SK-N-SH treated with all-trans-retinoic acid at 6 μM for 48 hours (cell line): ENCODE measurements around the gene GRIN2D.

Source experiments
- ATAC-seq: fragments of 200-7000 bp; cut with Tn5 transposase; 3 replicates; pipeline ENCODE4 v1.9.1; 2020; ENCODE audit warnings: mild to moderate bottlenecking, moderate library complexity
- ARNTL ChIP-seq: fragments of 450-650 bp; formaldehyde crosslinking; IDR thresholded peaks from 2 replicates; pipeline ENCODE4 v1.5.0; 2020; ENCODE audit warnings: low read depth, mild to moderate bottlenecking, moderate library complexity, borderline replicate concordance
- BACH2 ChIP-seq: fragments of 250-450 bp; sonication (Bioruptor Pico); IDR thresholded peaks from 2 replicates; pipeline ENCODE4 v1.9.0; 2021; ENCODE audit warnings: mild to moderate bottlenecking, borderline replicate concordance
- CSDC2 ChIP-seq: fragments of 250-450 bp; sonication (Bioruptor Pico); IDR thresholded peaks from 2 replicates; pipeline ENCODE4 v1.5.0; 2020; ENCODE audit warnings: mild to moderate bottlenecking, moderate library complexity
- GLIS3 ChIP-seq: fragments of 250-450 bp; sonication (Bioruptor Pico); IDR thresholded peaks from 2 replicates; pipeline ENCODE4 v1.5.0; 2020; ENCODE audit warnings: mild to moderate bottlenecking, moderate library complexity
- ISL1 ChIP-seq: fragments of 250-450 bp; sonication (Bioruptor Pico); IDR thresholded peaks from 2 replicates; pipeline ENCODE4 v2.1.2; 2022; ENCODE audit warnings: mild to moderate bottlenecking, moderate library complexity
- OSR1 ChIP-seq: fragments of 250-450 bp; sonication (Bioruptor Pico); IDR thresholded peaks from 2 replicates; pipeline ENCODE4 v1.8.0; 2022; ENCODE audit warnings: moderate library complexity, mild to moderate bottlenecking, inconsistent platforms
- PPARA ChIP-seq: fragments of 250-450 bp; sonication (Bioruptor Pico); IDR thresholded peaks from 2 replicates; pipeline ENCODE4 v1.5.0; 2020; ENCODE audit warnings: mild to moderate bottlenecking, borderline replicate concordance
- RARB ChIP-seq: fragments of 250-450 bp; sonication (Bioruptor Pico); IDR thresholded peaks from 2 replicates; pipeline ENCODE4 v1.8.0; 2021; ENCODE audit warnings: mild to moderate bottlenecking, moderate library complexity
- SNAI2 ChIP-seq: fragments of 250-450 bp; sonication (Bioruptor Pico); IDR thresholded peaks from 2 replicates; pipeline ENCODE4 v1.5.0; 2020; ENCODE audit warnings: mild to moderate bottlenecking, moderate library complexity
- TOX ChIP-seq: fragments of 250-450 bp; sonication (Bioruptor Pico); IDR thresholded peaks from 2 replicates; pipeline ENCODE4 v1.8.0; 2021; ENCODE audit warnings: mild to moderate bottlenecking, moderate library complexity, borderline replicate concordance
- ZC3H10 ChIP-seq: fragments of 250-450 bp; sonication (Bioruptor Pico); IDR thresholded peaks from 2 replicates; pipeline ENCODE4 v1.5.1; 2021; ENCODE audit warnings: mild to moderate bottlenecking, moderate library complexity
- ZFP3 ChIP-seq: fragments of 250-450 bp; sonication (Bioruptor Pico); IDR thresholded peaks from 2 replicates; pipeline ENCODE4 v1.5.0; 2020; ENCODE audit warnings: mild to moderate bottlenecking, moderate library complexity
- ZFP30 ChIP-seq: fragments of 450-650 bp; formaldehyde crosslinking; IDR thresholded peaks from 2 replicates; pipeline ENCODE4 v1.5.0; 2022; ENCODE audit warnings: mild to moderate bottlenecking, moderate library complexity
- ZNF565 ChIP-seq: fragments of 450-650 bp; formaldehyde crosslinking; conservative IDR thresholded peaks from 2 replicates; pipeline ENCODE4 v1.5.0; 2020; ENCODE audit warnings: low read depth, mild to moderate bottlenecking, moderate library complexity
- ZNF70 ChIP-seq: fragments of 450-650 bp; formaldehyde crosslinking; IDR thresholded peaks from 2 replicates; pipeline ENCODE4 v1.5.0; 2020; ENCODE audit warnings: mild to moderate bottlenecking, moderate library complexity
- TF ChIP-seq, protein P1 (sequence below): fragments of 250-450 bp; sonication (Bioruptor Pico); IDR thresholded peaks from 2 replicates; pipeline ENCODE4 v1.8.0; 2021; ENCODE audit warnings: low read depth, mild to moderate bottlenecking, moderate library complexity, borderline replicate concordance
- TF ChIP-seq, protein P2 (sequence below): fragments of 250-450 bp; sonication (Bioruptor Pico); IDR thresholded peaks from 2 replicates; pipeline ENCODE4 v1.5.1; 2020; ENCODE audit warnings: low read depth, mild to moderate bottlenecking, moderate library complexity
- TF ChIP-seq, protein P3 (sequence below): fragments of 250-450 bp; sonication (Bioruptor Pico); IDR thresholded peaks from 2 replicates; pipeline ENCODE4 v1.8.0; 2020; ENCODE audit warnings: mild to moderate bottlenecking, moderate library complexity, borderline replicate concordance
- TF ChIP-seq, protein P4 (sequence below): fragments of 250-450 bp; sonication (Bioruptor Pico); IDR thresholded peaks from 2 replicates; pipeline ENCODE4 v1.5.0; 2020; ENCODE audit warnings: mild to moderate bottlenecking, moderate library complexity

Gene GRIN2D

DNA sequence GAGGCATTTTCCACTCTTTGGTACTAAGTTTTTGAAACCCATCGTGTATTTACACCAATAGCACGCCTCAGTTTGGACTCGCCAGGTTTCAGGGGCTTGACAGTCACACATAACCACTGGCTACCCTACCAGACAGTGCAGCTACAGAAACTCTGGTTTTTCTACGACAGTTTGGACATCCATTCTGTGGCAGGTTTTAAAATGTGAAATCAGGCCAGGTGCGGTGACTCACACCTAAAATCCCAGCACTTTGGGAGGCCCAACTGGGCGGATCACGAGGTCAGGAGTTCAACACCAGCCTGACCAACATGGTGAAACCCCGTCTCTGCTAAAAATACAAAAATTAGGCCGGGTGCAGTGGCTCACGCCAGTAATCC is 15.3 kb upstream of the GRIN2D start:
- ATAC-seq = no peak
- TF ChIP-seq ZC3H10 = no peak
- no peak for TF ChIP-seq TOX (CRISPR knock-in tag)
- TF ChIP-seq, protein P1, sequence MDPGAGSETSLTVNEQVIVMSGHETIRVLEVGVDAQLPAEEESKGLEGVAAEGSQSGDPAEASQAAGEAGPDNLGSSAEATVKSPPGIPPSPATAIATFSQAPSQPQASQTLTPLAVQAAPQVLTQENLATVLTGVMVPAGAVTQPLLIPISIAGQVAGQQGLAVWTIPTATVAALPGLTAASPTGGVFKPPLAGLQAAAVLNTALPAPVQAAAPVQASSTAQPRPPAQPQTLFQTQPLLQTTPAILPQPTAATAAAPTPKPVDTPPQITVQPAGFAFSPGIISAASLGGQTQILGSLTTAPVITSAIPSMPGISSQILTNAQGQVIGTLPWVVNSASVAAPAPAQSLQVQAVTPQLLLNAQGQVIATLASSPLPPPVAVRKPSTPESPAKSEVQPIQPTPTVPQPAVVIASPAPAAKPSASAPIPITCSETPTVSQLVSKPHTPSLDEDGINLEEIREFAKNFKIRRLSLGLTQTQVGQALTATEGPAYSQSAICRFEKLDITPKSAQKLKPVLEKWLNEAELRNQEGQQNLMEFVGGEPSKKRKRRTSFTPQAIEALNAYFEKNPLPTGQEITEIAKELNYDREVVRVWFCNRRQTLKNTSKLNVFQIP (CRISPR knock-in tag) = no peak
- TF ChIP-seq BACH2 (CRISPR knock-in tag) = no peak
- TF ChIP-seq CSDC2 (CRISPR knock-in tag) = no peak
- no peak for TF ChIP-seq ZFP30
- no peak for TF ChIP-seq ZNF565
- no peak for TF ChIP-seq ISL1 (CRISPR knock-in tag)
- TF ChIP-seq SNAI2 (CRISPR knock-in tag) = no peak
- TF ChIP-seq, protein P2, sequence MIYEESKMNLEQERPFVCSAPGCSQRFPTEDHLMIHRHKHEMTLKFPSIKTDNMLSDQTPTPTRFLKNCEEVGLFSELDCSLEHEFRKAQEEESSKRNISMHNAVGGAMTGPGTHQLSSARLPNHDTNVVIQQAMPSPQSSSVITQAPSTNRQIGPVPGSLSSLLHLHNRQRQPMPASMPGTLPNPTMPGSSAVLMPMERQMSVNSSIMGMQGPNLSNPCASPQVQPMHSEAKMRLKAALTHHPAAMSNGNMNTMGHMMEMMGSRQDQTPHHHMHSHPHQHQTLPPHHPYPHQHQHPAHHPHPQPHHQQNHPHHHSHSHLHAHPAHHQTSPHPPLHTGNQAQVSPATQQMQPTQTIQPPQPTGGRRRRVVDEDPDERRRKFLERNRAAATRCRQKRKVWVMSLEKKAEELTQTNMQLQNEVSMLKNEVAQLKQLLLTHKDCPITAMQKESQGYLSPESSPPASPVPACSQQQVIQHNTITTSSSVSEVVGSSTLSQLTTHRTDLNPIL (CRISPR knock-in tag) = no peak
- TF ChIP-seq GLIS3 = no peak
- no peak for TF ChIP-seq ARNTL
- no peak for TF ChIP-seq PPARA (CRISPR knock-in tag)
- TF ChIP-seq, protein P3, sequence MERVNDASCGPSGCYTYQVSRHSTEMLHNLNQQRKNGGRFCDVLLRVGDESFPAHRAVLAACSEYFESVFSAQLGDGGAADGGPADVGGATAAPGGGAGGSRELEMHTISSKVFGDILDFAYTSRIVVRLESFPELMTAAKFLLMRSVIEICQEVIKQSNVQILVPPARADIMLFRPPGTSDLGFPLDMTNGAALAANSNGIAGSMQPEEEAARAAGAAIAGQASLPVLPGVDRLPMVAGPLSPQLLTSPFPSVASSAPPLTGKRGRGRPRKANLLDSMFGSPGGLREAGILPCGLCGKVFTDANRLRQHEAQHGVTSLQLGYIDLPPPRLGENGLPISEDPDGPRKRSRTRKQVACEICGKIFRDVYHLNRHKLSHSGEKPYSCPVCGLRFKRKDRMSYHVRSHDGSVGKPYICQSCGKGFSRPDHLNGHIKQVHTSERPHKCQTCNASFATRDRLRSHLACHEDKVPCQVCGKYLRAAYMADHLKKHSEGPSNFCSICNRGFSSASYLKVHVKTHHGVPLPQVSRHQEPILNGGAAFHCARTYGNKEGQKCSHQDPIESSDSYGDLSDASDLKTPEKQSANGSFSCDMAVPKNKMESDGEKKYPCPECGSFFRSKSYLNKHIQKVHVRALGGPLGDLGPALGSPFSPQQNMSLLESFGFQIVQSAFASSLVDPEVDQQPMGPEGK = no peak
- no peak for TF ChIP-seq ZFP3 (CRISPR knock-in tag)
- no peak for TF ChIP-seq ZNF70 (CRISPR knock-in tag)
- TF ChIP-seq RARB (CRISPR knock-in tag) = no peak

DNA sequence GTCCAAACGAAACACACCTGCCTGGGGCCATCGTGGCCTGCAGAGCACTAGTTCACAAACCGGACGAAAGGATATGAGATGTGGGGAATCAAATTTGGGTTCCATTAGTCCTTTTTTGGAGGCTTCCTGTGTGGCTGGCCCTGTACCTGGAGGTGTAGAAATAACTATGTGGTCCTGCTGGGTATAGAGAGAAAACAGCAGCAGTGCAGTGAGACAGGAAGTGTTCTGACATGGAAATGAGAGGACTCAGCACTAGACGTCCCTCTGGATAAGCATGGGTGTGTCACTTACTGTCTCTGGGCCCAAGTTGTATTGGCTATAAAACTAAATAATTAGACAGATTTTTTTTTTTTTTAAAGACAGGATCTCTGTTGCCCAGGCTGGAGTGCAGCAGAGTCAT is 14.4 kb upstream of the GRIN2D start:
- ATAC-seq = no peak; the same call in 1 of the 3 replicates
- TF ChIP-seq, protein P3 = no peak
- no peak for TF ChIP-seq TOX (CRISPR knock-in tag)
- no peak for TF ChIP-seq RARB (CRISPR knock-in tag)

DNA sequence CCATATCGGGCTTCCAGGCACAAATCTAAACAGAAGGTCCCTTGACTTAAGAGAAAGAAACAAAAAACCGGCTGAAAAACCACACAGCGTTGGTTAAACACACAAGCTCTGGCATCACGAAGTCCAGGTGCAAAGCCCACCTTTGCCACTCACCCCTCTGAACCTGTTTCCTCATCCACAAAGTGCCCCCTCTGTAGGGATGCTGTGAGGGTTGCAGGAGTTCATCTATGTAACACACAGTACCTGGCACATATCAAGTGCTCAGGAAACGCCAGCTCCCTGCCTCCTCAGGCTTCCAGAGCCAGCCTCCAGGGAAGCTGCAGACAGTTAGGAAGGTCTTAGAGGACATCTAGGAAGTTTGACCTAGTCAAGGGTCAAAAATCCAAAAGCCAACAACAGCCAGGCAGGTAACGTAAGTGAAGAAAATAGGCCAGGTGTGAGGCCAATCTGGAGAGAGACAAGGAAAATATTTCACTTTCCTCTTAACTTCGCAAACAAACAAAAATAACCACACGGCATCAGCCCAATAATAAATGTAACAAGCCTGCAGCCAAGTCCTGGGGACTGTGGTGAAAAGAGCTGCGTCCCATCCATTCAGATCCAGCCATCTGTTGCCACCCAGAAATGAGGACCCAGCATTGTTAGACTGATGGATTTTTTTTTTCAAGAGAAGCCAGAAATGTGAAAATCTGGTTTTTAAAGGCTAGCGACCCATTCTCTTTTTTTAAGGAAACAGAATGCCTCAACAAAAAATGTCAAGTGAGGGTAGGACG is 12.1 kb upstream of the GRIN2D start:
- TF ChIP-seq PPARA (CRISPR knock-in tag) (no peak), ZNF565 (no peak), ISL1 (CRISPR knock-in tag) (no peak)
- TF ChIP-seq, protein P4, sequence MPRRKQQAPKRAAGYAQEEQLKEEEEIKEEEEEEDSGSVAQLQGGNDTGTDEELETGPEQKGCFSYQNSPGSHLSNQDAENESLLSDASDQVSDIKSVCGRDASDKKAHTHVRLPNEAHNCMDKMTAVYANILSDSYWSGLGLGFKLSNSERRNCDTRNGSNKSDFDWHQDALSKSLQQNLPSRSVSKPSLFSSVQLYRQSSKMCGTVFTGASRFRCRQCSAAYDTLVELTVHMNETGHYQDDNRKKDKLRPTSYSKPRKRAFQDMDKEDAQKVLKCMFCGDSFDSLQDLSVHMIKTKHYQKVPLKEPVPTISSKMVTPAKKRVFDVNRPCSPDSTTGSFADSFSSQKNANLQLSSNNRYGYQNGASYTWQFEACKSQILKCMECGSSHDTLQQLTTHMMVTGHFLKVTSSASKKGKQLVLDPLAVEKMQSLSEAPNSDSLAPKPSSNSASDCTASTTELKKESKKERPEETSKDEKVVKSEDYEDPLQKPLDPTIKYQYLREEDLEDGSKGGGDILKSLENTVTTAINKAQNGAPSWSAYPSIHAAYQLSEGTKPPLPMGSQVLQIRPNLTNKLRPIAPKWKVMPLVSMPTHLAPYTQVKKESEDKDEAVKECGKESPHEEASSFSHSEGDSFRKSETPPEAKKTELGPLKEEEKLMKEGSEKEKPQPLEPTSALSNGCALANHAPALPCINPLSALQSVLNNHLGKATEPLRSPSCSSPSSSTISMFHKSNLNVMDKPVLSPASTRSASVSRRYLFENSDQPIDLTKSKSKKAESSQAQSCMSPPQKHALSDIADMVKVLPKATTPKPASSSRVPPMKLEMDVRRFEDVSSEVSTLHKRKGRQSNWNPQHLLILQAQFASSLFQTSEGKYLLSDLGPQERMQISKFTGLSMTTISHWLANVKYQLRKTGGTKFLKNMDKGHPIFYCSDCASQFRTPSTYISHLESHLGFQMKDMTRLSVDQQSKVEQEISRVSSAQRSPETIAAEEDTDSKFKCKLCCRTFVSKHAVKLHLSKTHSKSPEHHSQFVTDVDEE (CRISPR knock-in tag) = no peak
- TF ChIP-seq, all 23 proteins: peak for 0
- no peak for ATAC-seq

DNA sequence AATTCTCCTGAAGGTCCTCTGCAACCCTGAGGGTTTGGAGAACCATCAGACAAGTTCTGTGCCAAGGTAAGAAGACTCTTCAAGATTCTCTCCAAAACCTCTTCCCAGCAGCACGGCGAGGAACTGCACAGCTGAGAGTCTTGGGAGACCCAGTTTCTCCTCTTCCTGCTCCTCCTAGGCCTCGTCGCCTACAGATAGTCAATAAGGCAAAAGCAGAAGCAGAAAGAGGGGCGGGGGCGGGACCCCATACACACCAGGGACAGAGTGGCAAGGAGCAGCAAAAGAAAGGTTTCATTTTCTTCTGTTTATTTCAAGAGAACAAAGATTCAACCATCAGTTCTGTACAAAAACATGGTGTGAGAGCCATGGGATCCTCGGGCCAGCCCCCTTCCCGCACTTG is 11.2 kb upstream of the GRIN2D start:
- ATAC-seq = no peak
- no peak for TF ChIP-seq BACH2 (CRISPR knock-in tag)
- TF ChIP-seq, protein P3 = no peak
- TF ChIP-seq OSR1 (CRISPR knock-in tag) = no peak
